OCI-LY7 (cell line): ENCODE results near the gene FBN1. TPM values are rescaled to one million over a fixed set of nuclear protein-coding genes. Genes with fewer than 3 reads are reported as not detected.

Experiments
- BruUV-seq: library from RNA; stranded (reverse); fragments of 400-500 nt; replicated peaks from 2 replicates; lab custom pipeline; 2021; lab: Mats Ljungman, UMichigan
- CTCF ChIA-PET: fragments of 300-600 bp; sonication (Branson Sonifier 250); formaldehyde crosslinking; loops from one replicate; lab custom pipeline; 2022; ENCODE audit warnings: antibody characterized with exemption; ENCODE audit not compliant: unreplicated experiment; lab: Charles Lee
- POLR2A ChIA-PET: fragments of 300-600 bp; sonication (Branson Sonifier 250); formaldehyde crosslinking; loops from one replicate; lab custom pipeline; 2022; ENCODE audit warnings: antibody characterized with exemption; lab: Charles Lee
- DNase-seq: peaks from one replicate; pipeline ENCODE4 v3.0.0-alpha.2; 2015; ENCODE audit warnings: low spot score
- H2AFZ ChIP-seq: fragments of 200-600 bp; sonication (generic), shearing (Covaris generic); 2 replicates; pipeline ENCODE4 v1.6.1; 2014; ENCODE audit warnings: mild to moderate bottlenecking, antibody characterized with exemption, low read length, moderate library complexity
- H3K27ac ChIP-seq: fragments of 200-600 bp; sonication (generic); 2 replicates; pipeline ENCODE4 v1.5.1; 2014; ENCODE audit warnings: mixed run types, low read depth, mild to moderate bottlenecking, moderate library complexity, low read length, inconsistent platforms; ENCODE audit not compliant: poor library complexity, severe bottlenecking
- H3K36me3 ChIP-seq: fragments of 200-600 bp; sonication (generic); 2 replicates; pipeline ENCODE4 v1.6.1; 2014; ENCODE audit warnings: mild to moderate bottlenecking, antibody characterized with exemption, low read length, moderate library complexity, mixed read lengths; ENCODE audit not compliant: insufficient read depth
- H3K4me1 ChIP-seq: fragments of 200-600 bp; sonication (generic); 2 replicates; pipeline ENCODE4 v1.5.1; 2014; ENCODE audit warnings: mild to moderate bottlenecking, low read length; ENCODE audit not compliant: insufficient read depth, poor library complexity, severe bottlenecking
- H3K4me2 ChIP-seq: fragments of 200-600 bp; sonication (generic); 2 replicates; pipeline ENCODE4 v1.6.1; 2014; ENCODE audit warnings: mild to moderate bottlenecking, low read length
- H3K4me3 ChIP-seq: fragments of 200-600 bp; sonication (generic); 2 replicates; pipeline ENCODE4 v1.5.1; 2014; ENCODE audit warnings: mild to moderate bottlenecking, low read depth, low read length; ENCODE audit not compliant: poor library complexity, severe bottlenecking
- H3K79me2 ChIP-seq: fragments of 200-600 bp; sonication (generic); 2 replicates; pipeline ENCODE4 v1.6.1; 2016; ENCODE audit warnings: low read depth, mild to moderate bottlenecking, low read length, moderate library complexity, mixed read lengths; ENCODE audit not compliant: insufficient read depth
- H3K9me2 ChIP-seq: fragments of 200-600 bp; sonication (generic); 2 replicates; pipeline ENCODE4 v1.6.1; 2016; ENCODE audit warnings: mild to moderate bottlenecking, low read length, mixed read lengths; ENCODE audit not compliant: insufficient read depth
- H3K9me3 ChIP-seq: fragments of 200-600 bp; sonication (generic); 2 replicates; pipeline ENCODE4 v1.6.1; 2014; ENCODE audit warnings: mild to moderate bottlenecking, mixed run types, low read length, mixed read lengths
- H4K20me1 ChIP-seq: fragments of 200-600 bp; sonication (generic); 2 replicates; pipeline ENCODE4 v1.6.1; 2014; ENCODE audit warnings: mild to moderate bottlenecking, antibody characterized with exemption, low read length, moderate library complexity, mixed read lengths; ENCODE audit not compliant: insufficient read depth
- CTCF ChIP-seq: fragments of 200-600 bp; sonication (generic); conservative IDR thresholded peaks from 2 replicates; pipeline ENCODE4 v1.5.1; 2014; ENCODE audit warnings: mild to moderate bottlenecking, antibody characterized with exemption, low read length, moderate library complexity, mixed read lengths
- EZH2phosphoT487 ChIP-seq: fragments of 200-600 bp; sonication (generic); IDR thresholded peaks from 2 replicates; pipeline ENCODE4 v1.6.1; 2018; ENCODE audit warnings: low read depth, borderline replicate concordance, mild to moderate bottlenecking, mixed run types, antibody characterized with exemption, low read length, moderate library complexity, mixed read lengths
- intact Hi-C: fragments of 100-400 bp; cut with micrococcal nuclease; formaldehyde crosslinking; loops from one replicate; pipeline ENCODE4 v1.10.0; 2022; ENCODE audit not compliant: unreplicated experiment
- total RNA-seq, 2 experiments: library from RNA; depleted of rRNA in 1 of 2; stranded (reverse); fragments of >200 nt in 1 of 2; shearing (Covaris generic) in 1 of 2; gene quantifications; 2 replicates each; pipeline ENCODE4 v1.2.3, GENCODE V29; 2014 to 2022

Gene FBN1
- total RNA-seq, 2 experiments from 2014 or later, result 0.68 to 1.0 TPM

DNA sequence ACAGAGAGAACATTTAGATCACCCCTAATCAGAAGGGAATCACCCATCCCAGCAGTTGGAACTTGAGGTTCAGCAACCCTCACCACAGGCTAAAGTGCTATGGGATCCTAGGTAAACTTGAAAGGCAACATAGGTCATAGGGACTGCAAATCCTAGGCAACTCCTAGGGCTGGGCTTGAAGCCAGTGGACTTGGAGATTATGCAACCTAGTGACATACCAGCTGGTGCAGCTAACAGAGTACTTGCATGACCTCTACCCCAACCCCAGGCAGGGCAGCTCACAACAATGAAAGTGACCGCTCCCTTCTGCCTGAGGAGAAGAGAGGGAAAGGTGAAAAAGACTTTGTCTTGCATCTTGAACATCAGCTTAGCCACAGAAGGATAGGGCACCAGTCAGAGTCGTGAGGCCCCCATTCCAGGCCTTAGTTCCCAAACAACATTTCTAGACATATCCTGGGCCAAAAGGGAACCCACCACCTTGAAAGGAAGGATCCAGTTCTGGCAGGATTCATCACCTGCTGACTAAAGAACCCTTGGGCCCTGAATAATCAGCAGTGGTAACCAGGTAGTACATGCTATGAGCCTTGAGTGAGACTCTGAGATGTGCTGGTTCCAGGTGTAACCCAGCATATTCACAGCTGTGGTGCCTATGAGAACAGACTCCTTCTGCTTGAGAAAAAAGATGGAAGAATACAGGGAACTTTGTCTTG lies 37.6 kb upstream of the FBN1 start:
- BruUV-seq, result no TSS peak
- CTCF ChIA-PET, result no interaction called here
- Histone ChIP-seq H3K4me1 (no peaks in the 10 kb centered on the region), H3K4me2 (no peak overlapping the region), H4K20me1 (no peaks in the 10 kb centered on the region), H3K9me3 (no peaks in the 10 kb centered on the region), H3K9me2 (no peaks in the 10 kb centered on the region), H3K4me3 (no peak overlapping the region), H3K36me3 (no peaks in the 10 kb centered on the region), H3K79me2 (no peaks in the 10 kb centered on the region), H3K27ac (no peak overlapping the region), H2AFZ (no peak overlapping the region)
- intact Hi-C loops, result no loop called here
- no peak for TF ChIP-seq CTCF
- no peak for TF ChIP-seq EZH2phosphoT487
- POLR2A ChIA-PET, result no interaction called here
- DNase-seq, result no peak

GRCh38 chr15:48681353-48681752 lies 35.8 kb upstream of the FBN1 start:
- Histone ChIP-seq H3K27ac (no peak overlapping the region), H2AFZ (no peak overlapping the region), H3K36me3 (no peaks in the 10 kb centered on the region), H3K9me3 (no peaks in the 10 kb centered on the region), H3K4me3 (no peak overlapping the region), H3K4me1 (no peaks in the 10 kb centered on the region), H3K79me2 (no peaks in the 10 kb centered on the region), H3K9me2 (no peaks in the 10 kb centered on the region), H3K4me2 (no peak overlapping the region), H4K20me1 (no peaks in the 10 kb centered on the region)
- CTCF ChIA-PET, result no interaction called here
- intact Hi-C loops, result no loop called here
- BruUV-seq, result no TSS peak
- no peak for DNase-seq
- TF ChIP-seq EZH2phosphoT487 (no peak), CTCF (no peak)
- POLR2A ChIA-PET, result no interaction called here

GRCh38 chr15:48680841-48681240 lies 35.3 kb upstream of the FBN1 start:
- DNase-seq, result no peak
- Histone ChIP-seq H2AFZ (no peak overlapping the region), H3K9me3 (no peaks in the 10 kb centered on the region), H3K4me1 (no peaks in the 10 kb centered on the region), H3K79me2 (no peaks in the 10 kb centered on the region), H4K20me1 (no peaks in the 10 kb centered on the region), H3K36me3 (no peaks in the 10 kb centered on the region), H3K27ac (no peak overlapping the region), H3K4me3 (no peak overlapping the region), H3K4me2 (no peak overlapping the region), H3K9me2 (no peaks in the 10 kb centered on the region)
- BruUV-seq, result no TSS peak
- POLR2A ChIA-PET, result interaction anchor here (0.7 kb wide), 1 partner anchor 1734 kb away, joined by 3 read pairs; no protein-coding TSS in a partner anchor
- TF ChIP-seq CTCF (no peak), EZH2phosphoT487 (no peak)
- CTCF ChIA-PET, result no interaction called here
- intact Hi-C loops, result no loop called here
